ENCODE data around the gene SMPDL3A.

The SMPDL3A gene

DNA sequence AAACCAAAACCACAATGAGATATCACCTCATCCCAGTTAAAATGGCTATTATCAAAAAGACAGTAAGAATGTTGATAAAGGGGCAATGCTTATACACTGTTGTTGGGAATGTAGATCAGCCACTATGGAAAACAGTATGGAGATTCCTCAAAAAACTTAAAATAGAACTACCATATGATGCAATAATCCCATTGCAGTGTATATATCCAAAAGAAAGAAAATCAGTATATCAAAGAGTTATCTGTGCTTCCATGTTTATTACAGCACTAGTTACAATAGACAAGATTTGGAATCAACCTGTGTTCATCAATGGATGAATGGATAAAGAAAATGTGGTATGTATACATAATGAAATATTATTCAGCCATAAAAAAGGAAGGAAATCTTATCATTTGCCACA, 13.1 kb upstream of the SMPDL3A start:
- no peak overlapping the region for H2BK15ac ChIP-seq (ENCODE audit: low read depth, poor library complexity, severe bottlenecking)
- no peak overlapping the region for H2AK5ac ChIP-seq (ENCODE audit: low read length, severe bottlenecking)

DNA sequence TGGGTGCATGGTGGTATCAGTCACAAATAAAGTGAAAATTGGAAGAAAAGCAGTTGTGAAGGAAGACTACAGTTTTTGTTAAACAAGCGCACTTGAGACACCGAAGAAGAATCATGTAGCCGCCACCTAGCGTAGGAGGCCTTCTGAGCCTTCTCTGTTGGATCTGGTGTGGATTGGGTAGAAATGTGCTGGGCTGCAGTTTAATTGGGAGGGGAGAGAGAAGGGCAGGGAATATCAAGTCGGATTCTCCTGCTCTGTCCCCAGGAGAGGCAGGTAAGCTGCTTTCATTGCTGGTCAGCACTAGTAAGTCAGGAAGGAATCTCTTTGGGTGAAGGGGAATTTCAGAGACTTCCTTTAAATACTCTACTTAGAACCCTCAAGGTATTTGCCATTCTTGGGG, 10.8 kb upstream of the SMPDL3A start:
- Histone ChIP-seq H4K91ac (ENCODE audit: low read length) (no peak overlapping the region), H3K23ac (ENCODE audit: low read length in 2 of 2) (no peak overlapping the region), H3K79me1 (replicated peaks; ENCODE audit: low read length, poor library complexity, severe bottlenecking) (no peaks in the 10 kb centered on the region), H4K8ac (ENCODE audit: low read length) (no peak overlapping the region), H2BK12ac (ENCODE audit: low read length in 2 of 2) (no peak overlapping the region), H3K18ac (ENCODE audit: low read depth in 1 of 2, low read length in 2 of 2) (no peak overlapping the region), H2BK5ac (ENCODE audit: low read depth, low read length, poor library complexity, severe bottlenecking) (no peak overlapping the region), H3K4me2 (ENCODE audit: low read length, poor library complexity, severe bottlenecking) (no peak overlapping the region), H3K9me3 (ENCODE audit: control insufficient read depth, low read length) (no peaks in the 10 kb centered on the region), H3K14ac (ENCODE audit: low read length in 2 of 2) (no peak overlapping the region), H3K36me3 (ENCODE audit: control insufficient read depth in 1 of 2, insufficient read depth in 2 of 2, low read depth in 1 of 2, low read length in 2 of 2) (no peaks in the 10 kb centered on the region), H3K27ac (ENCODE audit: low read length, poor library complexity, severe bottlenecking) (no peak overlapping the region), H2AFZ (ENCODE audit: low read depth, low read length) (no peak overlapping the region), H3K9ac (ENCODE audit: low read length) (no peak overlapping the region), H2AK5ac (ENCODE audit: low read length, severe bottlenecking) (no peak overlapping the region), H2BK15ac (ENCODE audit: low read depth, poor library complexity, severe bottlenecking) (no peak overlapping the region), H3K4me3 (ENCODE audit: insufficient read depth in 1 of 2, low read depth in 1 of 2, low read length in 2 of 2) (no peak overlapping the region), H3K4ac (ENCODE audit: low read depth in 1 of 2, low read length in 2 of 2) (no peak overlapping the region), H3K27me3 (ENCODE audit: control insufficient read depth in 1 of 2, insufficient read depth in 1 of 2, low read length in 2 of 2) (peaks cover 0 to 12% of the 10 kb centered on the region in 2 experiments), H3K4me1 (ENCODE audit: control insufficient read depth, insufficient read depth, low read depth, low read length) (no peaks in the 10 kb centered on the region), H2BK120ac (ENCODE audit: low read depth, low read length) (no peak overlapping the region)
- DNase-seq = no peak
- WGBS = 86% methylated on average over 5 of the region's 5 CpGs

More for the DNA sequence above, 13.1 kb upstream of the SMPDL3A start:
- Histone ChIP-seq H3K4ac (ENCODE audit: low read depth in 1 of 2, low read length in 2 of 2) (no peak overlapping the region), H2BK120ac (ENCODE audit: low read depth, low read length) (no peak overlapping the region), H4K91ac (ENCODE audit: low read length) (no peak overlapping the region), H2AFZ (ENCODE audit: low read depth, low read length) (no peak overlapping the region), H3K4me2 (ENCODE audit: low read length, poor library complexity, severe bottlenecking) (no peak overlapping the region), H3K4me3 (ENCODE audit: insufficient read depth in 1 of 2, low read depth in 1 of 2, low read length in 2 of 2) (no peak overlapping the region), H3K9me3 (ENCODE audit: control insufficient read depth, low read length) (no peaks in the 10 kb centered on the region), H3K36me3 (ENCODE audit: control insufficient read depth in 1 of 2, insufficient read depth in 2 of 2, low read depth in 1 of 2, low read length in 2 of 2) (no peaks in the 10 kb centered on the region), H3K9ac (ENCODE audit: low read length) (no peak overlapping the region), H3K27me3 (ENCODE audit: control insufficient read depth in 1 of 2, insufficient read depth in 1 of 2, low read length in 2 of 2) (peaks cover 0 to 12% of the 10 kb centered on the region in 2 experiments), H3K79me1 (replicated peaks; ENCODE audit: low read length, poor library complexity, severe bottlenecking) (no peaks in the 10 kb centered on the region), H3K23ac (ENCODE audit: low read length in 2 of 2) (no peak overlapping the region), H3K14ac (ENCODE audit: low read length in 2 of 2) (no peak overlapping the region), H2BK12ac (ENCODE audit: low read length in 2 of 2) (no peak overlapping the region), H3K18ac (ENCODE audit: low read depth in 1 of 2, low read length in 2 of 2) (no peak overlapping the region), H2BK5ac (ENCODE audit: low read depth, low read length, poor library complexity, severe bottlenecking) (no peak overlapping the region), H3K4me1 (ENCODE audit: control insufficient read depth, insufficient read depth, low read depth, low read length) (no peaks in the 10 kb centered on the region), H4K8ac (ENCODE audit: low read length) (no peak overlapping the region), H3K27ac (ENCODE audit: low read length, poor library complexity, severe bottlenecking) (no peak overlapping the region)
- DNase-seq = no peak

DNA sequence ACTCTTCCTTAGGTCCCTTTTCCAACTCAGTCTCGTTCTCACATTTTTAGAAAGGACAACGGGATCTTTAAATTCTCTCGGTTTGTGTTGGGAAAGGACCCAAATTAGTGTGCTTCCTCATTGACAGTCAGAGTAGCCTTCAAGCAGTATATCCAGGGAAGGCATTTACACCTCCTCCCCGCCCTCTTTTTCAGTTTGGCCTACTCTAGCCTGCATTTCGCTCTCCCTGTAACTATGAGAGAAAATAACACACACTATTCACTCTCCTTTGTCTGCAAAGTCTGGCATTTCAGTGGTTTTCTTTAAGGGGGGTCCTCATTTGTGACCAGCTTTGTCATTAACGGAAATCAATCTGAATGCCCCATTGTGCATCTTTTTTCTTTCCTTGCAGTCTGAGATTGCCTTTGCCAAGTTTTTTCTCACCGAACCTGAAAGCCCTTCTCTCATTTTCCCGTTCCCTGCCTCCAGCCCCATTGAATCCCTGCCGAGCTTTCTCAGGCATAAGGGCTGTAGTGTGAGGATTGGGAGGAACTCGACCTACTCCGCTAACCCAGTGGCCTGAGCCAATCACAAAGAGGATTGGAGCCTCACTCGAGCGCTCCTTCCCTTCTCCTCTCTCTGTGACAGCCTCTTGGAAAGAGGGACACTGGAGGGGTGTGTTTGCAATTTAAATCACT, 9.9 kb upstream of the SMPDL3A start:
- H2BK12ac ChIP-seq (ENCODE audit: low read length in 2 of 2) = no peak overlapping the region
- H4K8ac ChIP-seq (ENCODE audit: low read length) = no peak overlapping the region
- peaks cover 0 to 12% of the 10 kb centered on the region in 2 experiments for H3K27me3 ChIP-seq (ENCODE audit: control insufficient read depth in 1 of 2, insufficient read depth in 1 of 2, low read length in 2 of 2)
- H2BK15ac ChIP-seq (ENCODE audit: low read depth, poor library complexity, severe bottlenecking) = no peak overlapping the region
- no peak overlapping the region for H2BK5ac ChIP-seq (ENCODE audit: low read depth, low read length, poor library complexity, severe bottlenecking)
- H3K4me3 ChIP-seq (ENCODE audit: insufficient read depth in 1 of 2, low read depth in 1 of 2, low read length in 2 of 2) = no peak overlapping the region
- no peak overlapping the region for H2BK120ac ChIP-seq (ENCODE audit: low read depth, low read length)
- H3K9me3 ChIP-seq (ENCODE audit: control insufficient read depth, low read length) = no peaks in the 10 kb centered on the region
- no peak overlapping the region for H3K9ac ChIP-seq (ENCODE audit: low read length)
- H4K91ac ChIP-seq (ENCODE audit: low read length) = no peak overlapping the region
- H3K4me2 ChIP-seq (ENCODE audit: low read length, poor library complexity, severe bottlenecking) = no peak overlapping the region
- no peak overlapping the region for H3K14ac ChIP-seq (ENCODE audit: low read length in 2 of 2)
- no peak overlapping the region for H3K4ac ChIP-seq (ENCODE audit: low read depth in 1 of 2, low read length in 2 of 2)
- H2AK5ac ChIP-seq (ENCODE audit: low read length, severe bottlenecking) = no peak overlapping the region
- no peak overlapping the region for H2AFZ ChIP-seq (ENCODE audit: low read depth, low read length)
- no peaks in the 10 kb centered on the region for H3K4me1 ChIP-seq (ENCODE audit: control insufficient read depth, insufficient read depth, low read depth, low read length)
- 43% methylated on average over 9 of the region's 13 CpGs for WGBS
- no peak overlapping the region for H3K18ac ChIP-seq (ENCODE audit: low read depth in 1 of 2, low read length in 2 of 2)
- no peaks in the 10 kb centered on the region for H3K36me3 ChIP-seq (ENCODE audit: control insufficient read depth in 1 of 2, insufficient read depth in 2 of 2, low read depth in 1 of 2, low read length in 2 of 2)
- DNase-seq = no peak
- H3K23ac ChIP-seq (ENCODE audit: low read length in 2 of 2) = no peak overlapping the region
- H3K27ac ChIP-seq (ENCODE audit: low read length, poor library complexity, severe bottlenecking) = no peak overlapping the region
- no peaks in the 10 kb centered on the region for H3K79me1 ChIP-seq (replicated peaks; ENCODE audit: low read length, poor library complexity, severe bottlenecking)

DNA sequence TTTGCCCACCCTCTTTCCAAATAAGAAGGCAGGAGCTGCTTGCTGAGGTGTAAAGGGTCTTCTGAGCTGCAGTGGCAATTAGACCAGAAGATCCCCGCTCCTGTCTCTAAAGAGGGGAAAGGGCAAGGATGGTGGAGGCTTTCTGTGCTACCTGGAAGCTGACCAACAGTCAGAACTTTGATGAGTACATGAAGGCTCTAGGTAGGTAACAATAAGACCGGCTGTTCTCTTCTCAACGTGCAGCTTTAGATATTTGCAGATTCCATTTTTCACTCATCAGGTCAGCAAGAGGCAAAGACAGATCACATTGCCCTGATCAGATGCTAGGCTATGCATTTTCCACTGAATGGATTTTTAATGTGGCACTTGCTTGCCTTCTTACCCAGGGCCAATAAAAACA, 9.4 kb upstream of the SMPDL3A start, which contains the start of gene FABP7:
Gene FABP7 (plus strand): TSS at position 50 of the 400 bp plus-strand sequence. CDS start 79 bp downstream, at position 129.
- no peaks in the 10 kb centered on the region for H3K4me1 ChIP-seq (ENCODE audit: control insufficient read depth, insufficient read depth, low read depth, low read length)
- H4K8ac ChIP-seq (ENCODE audit: low read length) = no peak within 1 kb of the TSS
- no peak within 1 kb of the TSS for H3K14ac ChIP-seq (ENCODE audit: low read length in 2 of 2)
- no peak within 1 kb of the TSS for H3K18ac ChIP-seq (ENCODE audit: low read depth in 1 of 2, low read length in 2 of 2)
- 50% methylated on average over 3 of the region's 3 CpGs for WGBS
- DNase-seq = no peak
- no peak within 1 kb of the TSS for H3K4me3 ChIP-seq (ENCODE audit: insufficient read depth in 1 of 2, low read depth in 1 of 2, low read length in 2 of 2)
- peaks cover 0 to 12% of the 10 kb centered on the region in 2 experiments for H3K27me3 ChIP-seq (ENCODE audit: control insufficient read depth in 1 of 2, insufficient read depth in 1 of 2, low read length in 2 of 2)
- no peak within 1 kb of the TSS for H3K9ac ChIP-seq (ENCODE audit: low read length)
- no peaks in the 10 kb centered on the region for H3K79me1 ChIP-seq (replicated peaks; ENCODE audit: low read length, poor library complexity, severe bottlenecking)
- H3K23ac ChIP-seq (ENCODE audit: low read length in 2 of 2) = no peak within 1 kb of the TSS
- no peak within 1 kb of the TSS for H3K27ac ChIP-seq (ENCODE audit: low read length, poor library complexity, severe bottlenecking)
- H2AFZ ChIP-seq (ENCODE audit: low read depth, low read length) = no peak within 1 kb of the TSS
- no peak within 1 kb of the TSS for H3K4ac ChIP-seq (ENCODE audit: low read depth in 1 of 2, low read length in 2 of 2)
- no peak within 1 kb of the TSS for H2BK12ac ChIP-seq (ENCODE audit: low read length in 2 of 2)
- no peak within 1 kb of the TSS for H4K91ac ChIP-seq (ENCODE audit: low read length)
- H2BK5ac ChIP-seq (ENCODE audit: low read depth, low read length, poor library complexity, severe bottlenecking) = no peak within 1 kb of the TSS
- no peaks in the 10 kb centered on the region for H3K36me3 ChIP-seq (ENCODE audit: control insufficient read depth in 1 of 2, insufficient read depth in 2 of 2, low read depth in 1 of 2, low read length in 2 of 2)
- no peaks in the 10 kb centered on the region for H3K9me3 ChIP-seq (ENCODE audit: control insufficient read depth, low read length)
- no peak within 1 kb of the TSS for H2BK120ac ChIP-seq (ENCODE audit: low read depth, low read length)
- no peak within 1 kb of the TSS for H2BK15ac ChIP-seq (ENCODE audit: low read depth, poor library complexity, severe bottlenecking)
- H3K4me2 ChIP-seq (ENCODE audit: low read length, poor library complexity, severe bottlenecking) = no peak within 1 kb of the TSS
- H2AK5ac ChIP-seq (ENCODE audit: low read length, severe bottlenecking) = no peak within 1 kb of the TSS
